GF-D8 (cell line): ENCODE measurements around the gene PIP5KL1.

Experiments
- DNase-seq: peaks from one replicate; lab custom pipeline; 2025; lab: John Stamatoyannopoulos, UW

Gene PIP5KL1

GRCh38 chr9:127928676-127929624 is 1.6 kb downstream of the PIP5KL1 start:
- no peak for DNase-seq

GRCh38 chr9:127927988-127928675 is 2.4 kb downstream of the PIP5KL1 start:
- no peak for DNase-seq

- no peak for DNase-seq
Observed at GRCh38 chr9:127927201-127927987, 3.2 kb downstream of the PIP5KL1 start.

GRCh38 chr9:127926906-127927200 is 3.7 kb downstream of the PIP5KL1 start:
- no peak for DNase-seq

GRCh38 chr9:127925959-127926905 is 4.3 kb downstream of the PIP5KL1 start:
- no peak for DNase-seq

- DNase-seq: no peak
Observed at GRCh38 chr9:127924736-127925444, 5.7 kb downstream of the PIP5KL1 start.

GRCh38 chr9:127923771-127924170 is 6.8 kb downstream of the PIP5KL1 start:
- no peak for DNase-seq

GRCh38 chr9:127923046-127923445 is 7.5 kb downstream of the PIP5KL1 start:
- DNase-seq: no peak

GRCh38 chr9:127921557-127922120 is 8.9 kb downstream of the PIP5KL1 start:
- DNase-seq: no peak

GRCh38 chr9:127920794-127921193 is 9.8 kb downstream of the PIP5KL1 start:
- DNase-seq: no peak

- peak; percentile 75 for DNase-seq
Observed at GRCh38 chr9:127919253-127919815, 11.2 kb downstream of the PIP5KL1 start.

- peak; percentile 8 for DNase-seq
Observed at GRCh38 chr9:127918183-127919107, 12.1 kb downstream of the PIP5KL1 start.

- peak; percentile 12 for DNase-seq
Observed at GRCh38 chr9:127917603-127918002, 13.0 kb downstream of the PIP5KL1 start.

GRCh38 chr9:127916720-127917581 is 13.6 kb downstream of the PIP5KL1 start, which contains the start of gene ST6GALNAC4:
ST6GALNAC4 (minus strand) TSS chr9:127917041; CDS start chr9:127916419, 622 bp downstream.
- DNase-seq: peak; percentile 70

GRCh38 chr9:127915801-127916719 is 14.5 kb downstream of the PIP5KL1 start:
- DNase-seq: peak; percentile 10

- DNase-seq: no peak
Observed at GRCh38 chr9:127915325-127915752, 15.2 kb downstream of the PIP5KL1 start.

GRCh38 chr9:127913682-127914081 is 16.9 kb downstream of the PIP5KL1 start:
- no peak for DNase-seq
